ENCODE data around the gene OTOP2.

Gene OTOP2

GRCh38 chr17:74922694-74923537 lies 1.2 kb upstream of the OTOP2 start, which contains the start of gene USH1G:
TSS of gene USH1G (minus strand) at chr17:74923255. CDS start at chr17:74923073, 182 bp downstream.
- peak; percentile 77 for DNase-seq (ENCODE audit: low spot score)
- TF ChIP-seq, protein P1, sequence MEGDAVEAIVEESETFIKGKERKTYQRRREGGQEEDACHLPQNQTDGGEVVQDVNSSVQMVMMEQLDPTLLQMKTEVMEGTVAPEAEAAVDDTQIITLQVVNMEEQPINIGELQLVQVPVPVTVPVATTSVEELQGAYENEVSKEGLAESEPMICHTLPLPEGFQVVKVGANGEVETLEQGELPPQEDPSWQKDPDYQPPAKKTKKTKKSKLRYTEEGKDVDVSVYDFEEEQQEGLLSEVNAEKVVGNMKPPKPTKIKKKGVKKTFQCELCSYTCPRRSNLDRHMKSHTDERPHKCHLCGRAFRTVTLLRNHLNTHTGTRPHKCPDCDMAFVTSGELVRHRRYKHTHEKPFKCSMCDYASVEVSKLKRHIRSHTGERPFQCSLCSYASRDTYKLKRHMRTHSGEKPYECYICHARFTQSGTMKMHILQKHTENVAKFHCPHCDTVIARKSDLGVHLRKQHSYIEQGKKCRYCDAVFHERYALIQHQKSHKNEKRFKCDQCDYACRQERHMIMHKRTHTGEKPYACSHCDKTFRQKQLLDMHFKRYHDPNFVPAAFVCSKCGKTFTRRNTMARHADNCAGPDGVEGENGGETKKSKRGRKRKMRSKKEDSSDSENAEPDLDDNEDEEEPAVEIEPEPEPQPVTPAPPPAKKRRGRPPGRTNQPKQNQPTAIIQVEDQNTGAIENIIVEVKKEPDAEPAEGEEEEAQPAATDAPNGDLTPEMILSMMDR (IDR thresholded peaks at IDR 0.05; ENCODE audit: extremely low read depth, missing control alignments), result no peak

DNA sequence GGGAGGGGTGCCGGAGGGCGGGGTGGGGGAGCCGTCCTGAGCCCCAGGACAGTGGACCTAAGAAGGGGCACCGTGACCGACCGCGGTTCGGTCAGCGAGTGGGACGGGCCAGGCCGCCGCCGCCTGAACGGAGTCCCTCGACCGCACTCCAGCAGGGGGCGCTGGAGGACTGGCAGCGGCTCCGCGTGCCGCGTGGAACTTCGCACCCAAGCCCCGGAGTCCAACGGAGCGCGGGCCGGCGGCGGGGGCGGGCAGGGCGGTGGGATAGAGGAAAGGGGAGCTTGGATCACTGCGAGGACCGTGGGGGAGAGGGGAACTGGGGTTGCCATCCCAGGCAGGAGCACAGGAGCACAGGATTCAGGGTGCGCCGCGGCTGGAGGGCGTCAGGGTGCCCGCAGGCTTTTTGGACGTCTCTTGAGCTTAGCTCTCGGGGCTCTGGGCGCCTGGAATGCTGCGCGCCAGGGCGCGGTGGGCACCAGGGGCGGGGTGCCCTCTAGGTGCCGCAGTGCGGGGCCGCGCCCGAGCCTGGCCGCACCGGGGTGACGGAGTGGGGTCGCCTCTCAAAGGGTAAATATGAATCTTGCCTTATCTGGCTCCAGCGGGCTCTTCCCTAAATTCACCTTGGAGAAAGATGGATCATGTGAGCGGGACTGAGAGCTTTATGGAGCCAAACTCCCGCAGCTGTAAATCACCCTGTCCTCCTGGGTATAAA lies 379 bp upstream of the OTOP2 start:
- TF ChIP-seq, protein P1 (IDR thresholded peaks at IDR 0.05; ENCODE audit: extremely low read depth, missing control alignments), result peak; percentile 84
- peak; percentile 93 for DNase-seq (ENCODE audit: low spot score)

DNA sequence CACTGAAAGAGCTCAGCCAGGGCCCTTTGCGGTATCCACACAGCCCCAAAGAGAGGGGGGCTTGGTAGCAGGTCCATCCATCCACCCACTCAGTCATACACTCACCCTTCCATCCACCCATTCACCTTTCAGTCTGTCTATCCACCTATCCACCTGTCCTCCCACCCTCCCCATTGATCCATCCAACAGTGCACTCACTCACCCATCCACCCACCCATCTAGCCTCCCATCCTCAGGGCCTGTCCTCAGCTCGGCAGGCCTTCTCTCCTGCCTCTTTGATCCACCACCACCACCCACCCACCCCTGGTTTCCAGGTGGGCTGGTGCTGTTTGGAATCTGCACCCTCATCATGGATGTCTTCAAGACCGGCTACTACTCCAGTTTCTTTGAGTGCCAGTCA lies 1.2 kb downstream of the OTOP2 start:
- DNase-seq (ENCODE audit: low spot score), result no peak
- TF ChIP-seq, protein P1 (IDR thresholded peaks at IDR 0.05; ENCODE audit: extremely low read depth, missing control alignments), result no peak

DNA sequence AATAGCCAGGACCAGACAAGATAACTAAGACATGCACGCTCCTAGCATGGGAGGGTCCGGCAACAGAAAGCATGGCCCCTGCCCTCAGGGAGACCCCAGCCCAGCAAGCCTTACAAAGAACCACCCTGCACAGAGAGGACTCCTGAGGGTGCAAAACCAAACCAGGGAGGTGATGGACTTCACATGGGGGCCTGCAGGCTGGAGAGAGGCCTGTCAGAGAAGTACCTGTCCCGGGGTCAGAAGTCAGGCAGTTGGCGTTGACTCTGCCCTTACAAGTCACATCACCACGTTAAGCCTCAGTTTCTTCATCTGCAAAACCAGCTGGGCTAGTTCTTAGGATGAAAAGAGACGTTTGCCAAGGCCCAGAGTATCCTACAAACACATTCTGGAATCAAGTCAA lies 4.7 kb downstream of the OTOP2 start:
- DNase-seq (ENCODE audit: low spot score), result no peak
- TF ChIP-seq, protein P1 (IDR thresholded peaks at IDR 0.05; ENCODE audit: extremely low read depth, missing control alignments), result no peak

GRCh38 chr17:74930535-74931036 lies 6.5 kb downstream of the OTOP2 start:
- no peak for DNase-seq (ENCODE audit: low spot score)
- TF ChIP-seq, protein P1 (IDR thresholded peaks at IDR 0.05; ENCODE audit: extremely low read depth, missing control alignments), result no peak

GRCh38 chr17:74935048-74935447 lies 11.0 kb downstream of the OTOP2 start:
- no peak for DNase-seq (ENCODE audit: low spot score)
- TF ChIP-seq, protein P1 (IDR thresholded peaks at IDR 0.05; ENCODE audit: extremely low read depth, missing control alignments), result no peak
